H1 (cell line): Measurements from ENCODE around the gene AGXT2.

Experiments
- CREB1 ChIP-seq: IDR thresholded peaks from 2 replicates; pipeline ENCODE4 v1.6.1; 2012; ENCODE audit warnings: inconsistent platforms
- EP300 ChIP-seq, 2 experiments: IDR thresholded peaks; 1 replicate in 1 of 2; 2 replicates in 1 of 2; pipeline ENCODE4 v1.6.1; 2011 to 2012; ENCODE audit warnings: low read depth in 2 of 2, low read length in 2 of 2, mild to moderate bottlenecking in 2 of 2, borderline replicate concordance in 1 of 2, inconsistent platforms in 1 of 2, moderate library complexity in 1 of 2
- EZH2 ChIP-seq: fragments of 200-600 bp; sonication (generic); IDR thresholded peaks from 2 replicates; pipeline ENCODE4 v1.7.1; 2012; ENCODE audit warnings: low read depth, mild to moderate bottlenecking, moderate library complexity, low read length, inconsistent platforms; ENCODE audit not compliant: severe bottlenecking
- POLR2A ChIP-seq, 2 experiments: IDR thresholded peaks; 1 replicate in 1 of 2; 2 replicates in 1 of 2; pipeline ENCODE4 v1.6.1; 2011; ENCODE audit warnings: low read depth in 2 of 2, low read length in 2 of 2, mild to moderate bottlenecking in 2 of 2; ENCODE audit errors: control extremely low read depth in 1 of 2
- SP1 ChIP-seq: IDR thresholded peaks from 2 replicates; pipeline ENCODE4 v1.6.1; 2011; ENCODE audit warnings: low read depth, low read length
- TAF1 ChIP-seq: IDR thresholded peaks from 2 replicates; pipeline ENCODE4 v1.6.1; 2011; ENCODE audit warnings: mild to moderate bottlenecking, low read depth, low read length
- TF ChIP-seq, protein P1 (sequence below), 3 experiments: IDR thresholded peaks; 1 replicate in 2 of 3; 2 replicates in 1 of 3; pipeline versions ENCODE4 v1.5.1 to v1.6.1; 2011; ENCODE audit warnings: low read length in 3 of 3, mild to moderate bottlenecking in 3 of 3, inconsistent platforms in 2 of 3, low read depth in 1 of 3, moderate library complexity in 1 of 3; ENCODE audit not compliant: insufficient read depth in 1 of 3; ENCODE audit errors: control extremely low read depth in 1 of 3
- TF ChIP-seq, protein P2 (sequence below): IDR thresholded peaks from 2 replicates; pipeline ENCODE4 v1.6.1; 2011; ENCODE audit warnings: low read depth, mild to moderate bottlenecking, low read length; ENCODE audit not compliant: insufficient read depth

DNA sequence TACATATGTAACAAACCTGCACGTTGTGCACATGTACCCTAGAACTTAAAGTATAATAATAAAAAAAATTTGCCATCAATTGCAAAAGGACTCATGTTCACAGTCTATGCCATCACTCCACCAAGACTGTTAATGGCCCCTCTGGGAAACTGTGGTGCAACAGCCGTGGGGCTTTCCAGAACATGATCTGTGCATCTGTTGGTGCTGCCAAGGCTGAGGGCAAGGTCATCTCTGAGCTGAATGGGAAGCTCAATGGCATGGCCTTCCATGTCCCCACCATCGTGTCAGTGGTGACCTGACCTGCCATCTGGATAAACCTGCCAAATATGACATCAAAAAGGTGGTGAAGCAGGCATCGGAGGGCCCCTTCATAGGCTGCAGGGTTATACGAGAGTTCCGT, 33.4 kb upstream of the AGXT2 start:
- no peak for TF ChIP-seq POLR2A (IDR thresholded peaks at IDR 0.05; ENCODE audit: control extremely low read depth in 1 of 2, low read depth in 2 of 2, low read length in 2 of 2)
- TF ChIP-seq CREB1: no peak
- TF ChIP-seq EP300 (IDR thresholded peaks at IDR 0.05; ENCODE audit: borderline replicate concordance in 1 of 2, low read depth in 2 of 2, low read length in 2 of 2): no peak
- TF ChIP-seq TAF1: no peak
- TF ChIP-seq, protein P1, sequence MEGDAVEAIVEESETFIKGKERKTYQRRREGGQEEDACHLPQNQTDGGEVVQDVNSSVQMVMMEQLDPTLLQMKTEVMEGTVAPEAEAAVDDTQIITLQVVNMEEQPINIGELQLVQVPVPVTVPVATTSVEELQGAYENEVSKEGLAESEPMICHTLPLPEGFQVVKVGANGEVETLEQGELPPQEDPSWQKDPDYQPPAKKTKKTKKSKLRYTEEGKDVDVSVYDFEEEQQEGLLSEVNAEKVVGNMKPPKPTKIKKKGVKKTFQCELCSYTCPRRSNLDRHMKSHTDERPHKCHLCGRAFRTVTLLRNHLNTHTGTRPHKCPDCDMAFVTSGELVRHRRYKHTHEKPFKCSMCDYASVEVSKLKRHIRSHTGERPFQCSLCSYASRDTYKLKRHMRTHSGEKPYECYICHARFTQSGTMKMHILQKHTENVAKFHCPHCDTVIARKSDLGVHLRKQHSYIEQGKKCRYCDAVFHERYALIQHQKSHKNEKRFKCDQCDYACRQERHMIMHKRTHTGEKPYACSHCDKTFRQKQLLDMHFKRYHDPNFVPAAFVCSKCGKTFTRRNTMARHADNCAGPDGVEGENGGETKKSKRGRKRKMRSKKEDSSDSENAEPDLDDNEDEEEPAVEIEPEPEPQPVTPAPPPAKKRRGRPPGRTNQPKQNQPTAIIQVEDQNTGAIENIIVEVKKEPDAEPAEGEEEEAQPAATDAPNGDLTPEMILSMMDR (IDR thresholded peaks at IDR 0.05; ENCODE audit: control extremely low read depth in 1 of 3, insufficient read depth in 1 of 3, low read depth in 1 of 3, low read length in 3 of 3): no peak
- TF ChIP-seq EZH2: no peak
- TF ChIP-seq, protein P2, sequence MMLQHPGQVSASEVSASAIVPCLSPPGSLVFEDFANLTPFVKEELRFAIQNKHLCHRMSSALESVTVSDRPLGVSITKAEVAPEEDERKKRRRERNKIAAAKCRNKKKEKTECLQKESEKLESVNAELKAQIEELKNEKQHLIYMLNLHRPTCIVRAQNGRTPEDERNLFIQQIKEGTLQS: no peak
- no peak for TF ChIP-seq SP1
